ENCODE measurements around the gene RAB26.

Gene RAB26

GRCh38 chr16:2145843-2146242 lies 2.6 kb upstream of the RAB26 start:
- DNase-seq = no peak

DNA sequence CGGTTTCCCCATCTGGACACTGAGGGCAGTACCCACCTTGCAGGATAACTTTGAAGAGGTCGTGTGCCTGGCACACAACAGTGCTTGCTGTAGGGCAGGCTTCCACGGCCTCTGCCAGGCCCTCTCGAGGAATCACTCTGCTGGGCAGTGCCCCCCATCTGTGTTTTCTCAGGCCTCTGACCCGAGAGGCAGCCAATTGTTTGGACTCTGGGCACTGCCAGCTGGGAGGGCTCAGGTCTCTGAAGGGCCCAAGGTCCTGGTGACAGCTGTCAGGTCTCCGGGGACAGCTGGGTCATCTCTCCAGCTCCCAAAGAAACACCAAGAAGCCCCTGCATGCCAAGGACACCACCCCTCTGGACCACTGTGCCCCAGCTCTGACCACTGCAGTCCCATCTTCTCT lies 1.0 kb upstream of the RAB26 start:
- no peak for DNase-seq

DNA sequence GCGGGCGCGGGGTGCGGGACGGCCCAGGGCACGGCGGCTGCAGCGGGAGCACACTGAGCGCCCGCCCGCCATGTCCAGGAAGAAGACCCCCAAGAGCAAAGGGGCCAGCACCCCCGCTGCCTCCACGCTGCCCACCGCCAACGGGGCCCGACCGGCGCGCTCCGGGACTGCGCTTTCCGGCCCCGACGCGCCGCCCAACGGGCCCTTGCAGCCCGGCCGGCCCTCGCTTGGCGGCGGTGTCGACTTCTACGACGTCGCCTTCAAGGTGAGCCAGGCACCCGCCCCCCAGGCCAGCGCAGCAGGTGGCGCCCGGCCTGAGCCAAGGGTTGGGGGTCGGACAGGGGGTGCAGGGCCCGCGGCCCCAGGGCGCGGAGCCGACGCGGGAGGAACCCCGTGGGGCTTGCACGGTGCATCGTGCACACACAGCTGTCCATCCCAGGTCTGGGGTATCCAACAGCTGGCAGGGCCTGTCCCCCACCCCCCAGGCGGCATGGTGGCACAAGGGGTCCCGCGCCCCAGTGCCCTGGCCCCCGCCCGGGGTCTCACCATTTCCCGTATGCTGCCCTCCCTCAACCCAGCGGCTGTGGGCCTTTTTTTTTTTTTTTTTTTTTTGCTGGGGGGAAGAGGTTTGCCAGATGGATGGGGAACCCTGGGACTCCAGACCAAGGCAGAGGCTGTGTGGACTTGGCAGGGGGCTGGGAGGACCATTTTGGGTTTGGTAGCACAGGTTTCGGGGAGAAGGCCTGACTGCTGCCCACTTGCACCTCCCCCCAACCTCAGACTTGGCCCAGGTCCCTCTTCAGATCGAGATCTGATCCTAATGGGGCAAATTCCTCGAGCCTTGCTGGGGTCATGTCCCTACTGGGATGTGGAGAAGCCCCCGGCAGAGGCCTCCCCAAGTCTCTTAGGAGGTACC lies 547 bp downstream of the RAB26 start:
- DNase-seq = peak; percentile 53

DNA sequence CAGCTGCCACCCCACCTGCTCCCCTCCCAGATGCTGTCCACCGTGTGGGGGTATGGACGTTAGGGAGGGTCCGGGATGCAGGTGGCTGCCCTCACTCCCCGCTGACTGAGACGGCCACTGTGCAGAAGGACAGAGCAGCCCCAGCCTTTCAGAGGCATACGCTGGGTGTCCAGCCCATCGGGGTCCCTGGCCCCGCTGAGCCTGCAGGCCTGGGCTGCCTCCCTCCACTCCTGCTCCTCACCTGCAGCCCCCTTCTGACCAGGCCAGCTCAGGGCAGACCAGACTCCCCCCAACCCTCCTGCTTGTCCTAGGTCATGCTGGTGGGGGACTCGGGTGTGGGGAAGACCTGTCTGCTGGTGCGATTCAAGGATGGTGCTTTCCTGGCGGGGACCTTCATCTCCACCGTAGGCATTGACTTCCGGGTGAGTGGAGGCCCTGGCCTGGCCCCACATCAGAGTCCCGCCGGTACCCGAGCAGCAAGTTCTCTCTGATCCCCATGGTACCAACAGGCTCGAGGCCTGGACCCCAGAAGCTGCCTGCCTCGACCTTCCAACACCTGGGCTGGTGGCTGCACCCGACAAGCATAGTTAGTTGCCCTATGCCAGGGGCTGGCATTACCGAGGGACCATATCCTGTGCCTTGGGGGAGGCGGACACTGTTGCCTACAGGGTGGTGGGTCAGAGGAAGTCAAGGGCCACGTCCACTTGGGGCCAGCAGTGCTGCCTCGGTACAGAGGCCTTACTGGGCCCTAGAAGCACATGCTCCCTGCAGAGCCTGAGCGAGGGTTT lies 1.4 kb downstream of the RAB26 start:
- DNase-seq = peak; percentile 39

- DNase-seq = peak; percentile 68
These were observed 2.2 kb downstream of the RAB26 start for GRCh38 chr16:2150418-2151187.

DNA sequence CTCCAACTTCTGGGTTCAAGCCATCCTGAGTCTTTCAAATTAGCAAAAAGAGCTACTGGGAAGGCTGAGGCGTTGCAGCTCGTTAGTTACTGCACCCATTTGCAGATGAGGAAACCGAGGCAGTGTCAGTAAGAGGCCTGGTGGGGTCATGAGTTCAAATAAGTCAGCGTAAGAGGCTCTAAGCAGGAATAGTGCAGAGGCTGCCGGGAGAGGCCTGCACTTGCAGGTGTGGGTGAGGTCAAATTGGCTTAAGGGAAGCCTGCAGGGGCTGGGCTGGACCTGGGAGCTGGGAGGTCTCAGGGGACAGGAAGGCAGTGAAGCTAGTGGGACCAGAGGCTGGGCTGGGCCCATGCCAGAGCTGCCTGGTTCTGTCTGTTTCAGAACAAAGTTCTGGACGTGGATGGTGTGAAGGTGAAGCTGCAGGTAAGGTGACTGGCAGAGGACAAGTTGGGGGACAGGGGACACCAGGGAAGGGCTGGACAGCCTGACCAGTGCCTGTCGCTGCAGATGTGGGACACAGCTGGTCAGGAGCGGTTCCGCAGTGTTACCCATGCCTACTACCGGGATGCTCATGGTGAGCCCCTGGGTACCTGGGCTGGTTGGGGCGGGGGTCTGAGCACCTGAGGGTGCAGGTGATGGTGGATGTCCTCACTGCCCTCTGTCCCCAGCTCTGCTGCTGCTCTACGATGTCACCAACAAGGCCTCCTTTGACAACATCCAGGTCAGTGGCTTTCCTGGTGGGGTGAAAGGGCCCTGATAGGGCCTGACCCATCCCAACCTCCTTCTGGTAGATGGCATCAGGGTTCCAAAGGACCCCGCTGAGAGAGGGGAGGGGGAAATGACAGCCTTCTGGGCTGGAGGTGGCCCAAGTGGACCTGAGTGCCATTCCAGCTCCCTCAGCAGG lies 3.0 kb downstream of the RAB26 start:
- DNase-seq = no peak

DNA sequence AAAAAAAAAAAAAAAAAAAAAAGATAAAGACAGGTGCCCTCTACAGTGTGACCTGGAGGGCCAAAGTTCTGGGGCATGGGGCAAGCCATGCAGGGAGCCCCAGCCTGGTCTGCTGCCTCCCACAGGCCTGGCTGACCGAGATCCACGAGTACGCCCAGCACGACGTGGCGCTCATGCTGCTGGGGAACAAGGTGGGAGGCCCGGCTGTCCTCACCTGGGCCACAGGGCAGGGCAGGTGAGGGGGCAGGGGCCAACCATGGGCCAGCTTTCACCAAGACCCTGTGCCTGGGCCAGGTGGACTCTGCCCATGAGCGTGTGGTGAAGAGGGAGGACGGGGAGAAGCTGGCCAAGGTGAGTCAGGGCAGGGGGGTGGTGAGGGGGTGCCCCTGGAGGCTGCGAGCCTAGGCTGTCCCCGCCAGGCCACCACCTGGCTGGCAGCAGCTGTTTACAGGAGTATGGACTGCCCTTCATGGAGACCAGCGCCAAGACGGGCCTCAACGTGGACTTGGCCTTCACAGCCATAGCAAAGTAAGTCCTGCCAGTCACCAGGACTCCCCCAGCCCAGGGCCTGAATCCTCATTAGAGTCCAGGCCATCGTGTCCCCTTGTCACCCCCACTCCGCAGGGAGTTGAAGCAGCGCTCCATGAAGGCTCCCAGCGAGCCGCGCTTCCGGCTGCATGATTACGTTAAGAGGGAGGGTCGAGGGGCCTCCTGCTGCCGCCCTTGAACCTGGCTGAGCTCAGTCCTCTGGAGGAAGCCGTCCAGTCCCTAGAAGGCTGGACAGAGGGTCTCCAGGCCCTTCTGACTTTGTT lies 4.5 kb downstream of the RAB26 start:
- peak; percentile 76 for DNase-seq

- no peak for DNase-seq
These were observed 6.2 kb downstream of the RAB26 start for GRCh38 chr16:2154533-2155090.

- peak; percentile 100 for DNase-seq
These were observed 6.9 kb downstream of the RAB26 start, which contains the start of gene TRAF7 for GRCh38 chr16:2155091-2155950. Gene TRAF7, plus strand, starts transcription at chr16:2155782. Its CDS starts 8,139 bp downstream, at chr16:2163921.

DNA sequence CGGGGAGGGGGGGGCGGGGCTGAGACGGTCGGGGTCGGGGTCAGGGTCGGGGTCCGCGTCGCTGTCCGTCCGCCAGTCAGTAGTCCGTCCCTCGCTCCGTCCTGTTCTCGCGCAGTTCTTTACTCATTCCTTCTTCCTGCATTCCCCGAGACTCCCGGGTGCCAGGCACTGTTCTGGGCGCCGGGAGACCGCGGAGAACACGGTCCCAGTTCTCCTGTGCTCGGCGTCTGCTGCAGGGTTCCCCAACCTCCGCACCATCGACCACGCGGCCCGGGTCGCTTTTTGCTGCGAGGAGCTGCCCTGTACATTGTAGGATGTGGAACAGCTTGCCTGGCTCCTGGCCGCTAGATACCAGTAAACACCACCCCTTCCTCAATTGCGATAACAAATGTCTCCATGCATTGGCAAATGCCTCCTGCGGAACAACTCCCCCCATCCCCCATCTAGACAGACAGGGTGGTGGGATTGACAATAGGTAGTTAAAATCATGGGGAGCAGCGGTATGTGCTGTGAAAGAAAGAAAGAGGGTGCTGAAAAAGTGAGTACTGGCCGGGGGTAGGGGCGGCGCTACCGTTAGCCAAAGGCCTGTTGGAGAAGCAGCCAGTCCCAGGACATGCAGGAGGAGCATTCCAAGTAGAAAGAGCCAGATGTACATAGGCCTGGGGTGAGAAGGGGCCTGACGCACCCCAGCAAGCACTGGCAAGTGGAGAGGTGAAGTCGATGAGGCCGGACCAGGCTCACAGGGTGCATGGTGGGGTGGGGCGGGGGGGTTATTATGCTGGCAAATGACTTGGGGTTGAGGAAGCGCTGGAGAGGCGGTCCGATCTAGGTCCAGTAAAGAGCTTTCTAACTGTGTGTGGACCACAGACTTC lies 7.8 kb downstream of the RAB26 start:
- DNase-seq = no peak

DNA sequence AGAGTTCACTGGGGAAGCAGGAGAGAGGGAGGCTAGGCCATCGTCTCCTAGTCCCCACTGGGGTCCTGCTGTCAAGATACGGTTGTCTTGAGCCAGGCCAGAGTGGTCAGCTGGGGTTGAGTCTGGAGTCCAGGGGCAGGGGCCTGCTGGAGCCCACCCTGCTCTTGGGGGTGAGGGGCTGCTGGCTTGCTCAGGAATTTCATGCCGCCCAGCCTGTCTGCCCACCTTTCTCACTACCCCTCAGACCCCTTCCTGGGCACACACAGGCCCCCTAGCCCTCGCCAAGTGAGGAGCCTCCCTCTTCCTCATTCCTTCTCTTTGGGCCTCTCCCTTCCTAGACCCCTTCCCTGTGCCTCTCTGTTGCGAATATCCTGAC lies 8.4 kb downstream of the RAB26 start:
- DNase-seq = no peak

GRCh38 chr16:2157480-2158261 lies 9.2 kb downstream of the RAB26 start:
- no peak for DNase-seq

GRCh38 chr16:2158262-2158638 lies 9.8 kb downstream of the RAB26 start:
- DNase-seq = no peak

DNA sequence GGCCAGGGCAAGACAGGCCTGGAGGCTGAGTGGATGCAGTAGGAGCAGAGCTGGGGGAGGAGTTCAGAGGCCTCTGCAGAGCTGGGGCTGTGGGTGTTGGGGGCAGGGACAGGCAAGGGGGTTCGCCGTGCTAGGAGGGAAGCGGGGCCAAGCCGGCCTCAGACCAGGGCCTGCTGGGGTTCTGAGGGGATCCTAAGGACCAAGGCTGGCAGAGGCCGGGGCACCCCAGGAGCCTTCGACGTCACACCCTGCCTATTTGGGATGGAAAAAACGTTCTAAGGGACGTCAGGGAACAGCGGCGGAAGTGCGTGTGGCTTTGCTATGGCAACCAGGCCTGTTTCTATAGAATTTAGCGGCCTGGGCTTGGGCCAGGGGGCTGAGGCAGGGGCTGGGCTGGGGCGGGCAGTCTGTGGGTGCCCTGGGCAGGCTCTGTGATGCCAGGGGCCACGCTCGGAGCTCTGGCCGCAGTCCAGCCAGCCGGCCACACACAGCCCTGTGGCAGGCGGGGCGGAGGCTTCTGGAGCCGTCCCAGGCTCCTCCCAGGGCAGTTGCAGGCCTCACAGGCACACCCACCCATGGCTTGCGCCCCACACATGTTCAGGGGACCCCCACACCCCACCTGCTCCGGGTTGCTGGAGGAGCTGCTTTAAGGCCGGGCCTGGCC lies 10.9 kb downstream of the RAB26 start:
- DNase-seq = no peak

GRCh38 chr16:2160915-2161551 lies 12.6 kb downstream of the RAB26 start:
- no peak for DNase-seq

DNA sequence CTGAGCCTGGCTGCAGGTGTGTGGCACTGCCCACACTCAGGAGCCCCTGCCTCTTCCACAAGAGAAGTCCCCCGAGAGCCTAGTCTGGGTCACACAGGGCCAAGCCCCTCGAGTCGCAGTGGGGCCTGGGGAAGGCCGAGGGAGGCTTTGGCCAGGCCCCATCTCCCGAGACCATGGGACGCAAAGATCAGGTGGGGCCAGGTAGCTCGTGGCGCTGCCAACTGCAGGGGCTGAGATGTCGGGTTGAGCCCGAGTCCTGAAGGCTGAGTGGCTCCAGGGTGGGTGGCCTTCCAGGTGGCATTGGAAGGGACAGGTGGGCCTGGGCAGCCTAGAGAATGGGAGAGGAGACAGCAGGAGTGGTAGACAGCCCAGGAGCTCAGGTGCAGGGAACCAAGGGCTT lies 13.5 kb downstream of the RAB26 start:
- DNase-seq = no peak

DNA sequence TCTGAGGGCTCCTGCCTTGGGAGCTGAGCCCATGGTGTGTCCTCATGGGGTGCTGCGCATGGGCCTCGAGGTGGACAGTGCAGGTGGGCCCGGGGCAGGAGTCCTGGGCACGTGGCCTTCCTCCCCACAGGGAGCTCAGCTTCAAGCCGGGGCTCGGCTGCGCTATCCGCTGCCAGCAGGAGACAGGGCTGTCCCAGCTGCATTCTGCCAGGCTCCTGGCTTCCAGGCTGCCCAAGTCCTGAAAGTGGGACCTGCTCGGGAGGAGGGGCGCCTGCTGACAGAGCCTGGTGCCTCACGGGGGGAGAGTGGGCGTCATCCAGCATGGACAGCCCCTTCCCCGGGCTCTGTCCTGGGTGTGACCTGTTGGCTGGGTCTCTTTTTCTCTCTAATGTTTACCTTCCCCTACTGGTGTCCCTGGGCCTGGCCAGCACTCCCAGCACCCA lies 14.3 kb downstream of the RAB26 start:
- DNase-seq = no peak
